ENCODE results near the gene MDFI. TPM values are rescaled to one million over a fixed set of nuclear protein-coding genes. Genes with fewer than 3 reads are reported as not detected.
A peak's percentile ranks its signal among the peaks of the same experiment; 100 is the strongest.

The MDFI gene
- total and polyA plus RNA-seq, 4 donors, result 0.24 to 2.8 (median 0.50) TPM; not detected in 1

DNA sequence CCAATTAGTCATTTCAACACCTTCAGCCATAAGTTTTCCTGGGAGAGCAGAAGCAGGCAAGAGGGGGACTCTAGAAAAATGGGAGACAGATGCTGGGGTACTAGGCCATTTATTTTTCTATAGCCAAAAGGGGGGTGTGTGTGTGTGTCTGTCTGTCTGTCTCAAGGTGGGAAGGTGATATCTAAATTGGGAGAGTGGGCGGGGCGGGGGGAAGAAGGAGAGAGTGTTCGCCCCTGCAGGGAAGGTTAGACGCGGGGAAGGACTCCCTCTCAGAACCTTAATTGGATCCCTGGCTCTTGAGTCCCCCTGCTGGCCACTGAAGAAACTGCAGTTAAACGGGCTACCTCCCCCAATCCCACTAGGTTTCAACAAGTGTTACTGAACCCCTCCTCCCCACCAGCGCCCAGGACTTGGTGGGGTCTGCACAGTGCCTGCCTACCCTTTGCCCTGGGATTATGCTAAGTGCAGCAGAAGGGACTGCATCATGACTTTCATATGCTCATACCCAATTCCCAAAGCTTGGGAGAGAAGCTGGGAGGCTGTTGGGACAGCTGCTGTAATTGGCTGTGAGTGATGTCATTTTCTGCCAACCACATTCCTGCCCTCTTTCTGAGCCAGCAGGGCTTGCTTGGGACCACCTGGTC is 46.3 kb upstream of the MDFI start:
- Histone ChIP-seq H3K4me1 (ENCODE audit: control insufficient read depth in 4 of 4, insufficient read depth in 4 of 4, low read length in 3 of 4) (no peaks in the 10 kb centered on the region), H3K4me3 (ENCODE audit: low read depth in 1 of 3, low read length in 3 of 3) (no peak overlapping the region), H3K9ac (ENCODE audit: low read depth in 1 of 2, low read length in 2 of 2) (no peak overlapping the region), H3K36me3 (ENCODE audit: control insufficient read depth in 4 of 4, insufficient read depth in 3 of 4, low read depth in 1 of 4, low read length in 3 of 4) (peaks cover 4 to 38% (median 18%) of the 10 kb centered on the region in 4 donors), H3K9me3 (ENCODE audit: control insufficient read depth in 4 of 4, low read length in 3 of 4) (no peaks in the 10 kb centered on the region), H3K27me3 (ENCODE audit: control insufficient read depth in 4 of 4, insufficient read depth in 4 of 4, low read length in 3 of 4) (no peaks in the 10 kb centered on the region), H3K27ac (ENCODE audit: low read depth in 1 of 2, low read length in 2 of 2) (no peak overlapping the region)
- TF ChIP-seq, protein P1, sequence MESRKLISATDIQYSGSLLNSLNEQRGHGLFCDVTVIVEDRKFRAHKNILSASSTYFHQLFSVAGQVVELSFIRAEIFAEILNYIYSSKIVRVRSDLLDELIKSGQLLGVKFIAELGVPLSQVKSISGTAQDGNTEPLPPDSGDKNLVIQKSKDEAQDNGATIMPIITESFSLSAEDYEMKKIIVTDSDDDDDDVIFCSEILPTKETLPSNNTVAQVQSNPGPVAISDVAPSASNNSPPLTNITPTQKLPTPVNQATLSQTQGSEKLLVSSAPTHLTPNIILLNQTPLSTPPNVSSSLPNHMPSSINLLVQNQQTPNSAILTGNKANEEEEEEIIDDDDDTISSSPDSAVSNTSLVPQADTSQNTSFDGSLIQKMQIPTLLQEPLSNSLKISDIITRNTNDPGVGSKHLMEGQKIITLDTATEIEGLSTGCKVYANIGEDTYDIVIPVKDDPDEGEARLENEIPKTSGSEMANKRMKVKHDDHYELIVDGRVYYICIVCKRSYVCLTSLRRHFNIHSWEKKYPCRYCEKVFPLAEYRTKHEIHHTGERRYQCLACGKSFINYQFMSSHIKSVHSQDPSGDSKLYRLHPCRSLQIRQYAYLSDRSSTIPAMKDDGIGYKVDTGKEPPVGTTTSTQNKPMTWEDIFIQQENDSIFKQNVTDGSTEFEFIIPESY (IDR thresholded peaks at IDR 0.05), result no peak
- peak; percentile 96 to 98 for TF ChIP-seq RAD21 (IDR thresholded peaks at IDR 0.05)
- TF ChIP-seq, protein P2, sequence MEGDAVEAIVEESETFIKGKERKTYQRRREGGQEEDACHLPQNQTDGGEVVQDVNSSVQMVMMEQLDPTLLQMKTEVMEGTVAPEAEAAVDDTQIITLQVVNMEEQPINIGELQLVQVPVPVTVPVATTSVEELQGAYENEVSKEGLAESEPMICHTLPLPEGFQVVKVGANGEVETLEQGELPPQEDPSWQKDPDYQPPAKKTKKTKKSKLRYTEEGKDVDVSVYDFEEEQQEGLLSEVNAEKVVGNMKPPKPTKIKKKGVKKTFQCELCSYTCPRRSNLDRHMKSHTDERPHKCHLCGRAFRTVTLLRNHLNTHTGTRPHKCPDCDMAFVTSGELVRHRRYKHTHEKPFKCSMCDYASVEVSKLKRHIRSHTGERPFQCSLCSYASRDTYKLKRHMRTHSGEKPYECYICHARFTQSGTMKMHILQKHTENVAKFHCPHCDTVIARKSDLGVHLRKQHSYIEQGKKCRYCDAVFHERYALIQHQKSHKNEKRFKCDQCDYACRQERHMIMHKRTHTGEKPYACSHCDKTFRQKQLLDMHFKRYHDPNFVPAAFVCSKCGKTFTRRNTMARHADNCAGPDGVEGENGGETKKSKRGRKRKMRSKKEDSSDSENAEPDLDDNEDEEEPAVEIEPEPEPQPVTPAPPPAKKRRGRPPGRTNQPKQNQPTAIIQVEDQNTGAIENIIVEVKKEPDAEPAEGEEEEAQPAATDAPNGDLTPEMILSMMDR (IDR thresholded peaks at IDR 0.05; ENCODE audit: low read depth, low read length, missing input control), result peak; percentile 91
- peak; percentile 84 for DNase-seq (ENCODE audit: low spot score)
- WGBS, result 9% methylated on average over 7 of the region's 7 CpGs

DNA sequence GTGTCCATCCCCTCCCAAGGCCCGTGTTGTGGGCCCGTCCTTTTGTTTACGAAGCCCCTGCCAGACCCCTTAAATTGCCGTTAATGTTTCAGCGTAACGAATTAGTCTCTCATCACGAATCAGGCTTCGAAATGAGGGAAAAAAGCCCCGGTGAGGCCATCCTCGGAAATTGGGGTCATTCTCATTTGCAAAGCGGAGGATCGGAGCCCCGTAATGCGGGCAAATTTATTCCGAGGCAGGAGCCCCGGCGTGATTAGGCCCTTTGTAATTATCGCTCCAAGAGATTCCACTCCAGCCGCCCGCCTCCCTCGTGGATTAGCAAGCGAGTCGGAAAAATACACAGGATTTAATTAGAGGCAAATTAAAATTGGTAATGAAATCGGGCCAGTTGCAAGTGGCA is 44.9 kb upstream of the MDFI start:
- WGBS, result 90% methylated on average over 24 of the region's 24 CpGs
- no peak for TF ChIP-seq YY1 (IDR thresholded peaks at IDR 0.05)
- TF ChIP-seq, protein P2 (IDR thresholded peaks at IDR 0.05; ENCODE audit: low read depth, low read length, missing input control), result no peak
- TF ChIP-seq, protein P3, sequence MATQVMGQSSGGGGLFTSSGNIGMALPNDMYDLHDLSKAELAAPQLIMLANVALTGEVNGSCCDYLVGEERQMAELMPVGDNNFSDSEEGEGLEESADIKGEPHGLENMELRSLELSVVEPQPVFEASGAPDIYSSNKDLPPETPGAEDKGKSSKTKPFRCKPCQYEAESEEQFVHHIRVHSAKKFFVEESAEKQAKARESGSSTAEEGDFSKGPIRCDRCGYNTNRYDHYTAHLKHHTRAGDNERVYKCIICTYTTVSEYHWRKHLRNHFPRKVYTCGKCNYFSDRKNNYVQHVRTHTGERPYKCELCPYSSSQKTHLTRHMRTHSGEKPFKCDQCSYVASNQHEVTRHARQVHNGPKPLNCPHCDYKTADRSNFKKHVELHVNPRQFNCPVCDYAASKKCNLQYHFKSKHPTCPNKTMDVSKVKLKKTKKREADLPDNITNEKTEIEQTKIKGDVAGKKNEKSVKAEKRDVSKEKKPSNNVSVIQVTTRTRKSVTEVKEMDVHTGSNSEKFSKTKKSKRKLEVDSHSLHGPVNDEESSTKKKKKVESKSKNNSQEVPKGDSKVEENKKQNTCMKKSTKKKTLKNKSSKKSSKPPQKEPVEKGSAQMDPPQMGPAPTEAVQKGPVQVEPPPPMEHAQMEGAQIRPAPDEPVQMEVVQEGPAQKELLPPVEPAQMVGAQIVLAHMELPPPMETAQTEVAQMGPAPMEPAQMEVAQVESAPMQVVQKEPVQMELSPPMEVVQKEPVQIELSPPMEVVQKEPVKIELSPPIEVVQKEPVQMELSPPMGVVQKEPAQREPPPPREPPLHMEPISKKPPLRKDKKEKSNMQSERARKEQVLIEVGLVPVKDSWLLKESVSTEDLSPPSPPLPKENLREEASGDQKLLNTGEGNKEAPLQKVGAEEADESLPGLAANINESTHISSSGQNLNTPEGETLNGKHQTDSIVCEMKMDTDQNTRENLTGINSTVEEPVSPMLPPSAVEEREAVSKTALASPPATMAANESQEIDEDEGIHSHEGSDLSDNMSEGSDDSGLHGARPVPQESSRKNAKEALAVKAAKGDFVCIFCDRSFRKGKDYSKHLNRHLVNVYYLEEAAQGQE (IDR thresholded peaks at IDR 0.05), result no peak
- TF ChIP-seq JUND (IDR thresholded peaks at IDR 0.05), result no peak
- TF ChIP-seq EGR1 (IDR thresholded peaks at IDR 0.05; ENCODE audit: low read depth in 2 of 2), result no peak
- no peak for TF ChIP-seq RAD21 (IDR thresholded peaks at IDR 0.05)
- no peak for TF ChIP-seq FOXA2 (IDR thresholded peaks at IDR 0.05)
- no peak for TF ChIP-seq HNF4A (conservative IDR thresholded peaks at IDR 0.05)
- TF ChIP-seq RXRA (IDR thresholded peaks at IDR 0.05), result no peak
- TF ChIP-seq, protein P4, sequence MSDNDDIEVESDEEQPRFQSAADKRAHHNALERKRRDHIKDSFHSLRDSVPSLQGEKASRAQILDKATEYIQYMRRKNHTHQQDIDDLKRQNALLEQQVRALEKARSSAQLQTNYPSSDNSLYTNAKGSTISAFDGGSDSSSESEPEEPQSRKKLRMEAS (IDR thresholded peaks at IDR 0.05), result no peak
- no peak for TF ChIP-seq TAF1 (conservative IDR thresholded peaks at IDR 0.05)
- no peak for TF ChIP-seq FOXA1 (IDR thresholded peaks at IDR 0.05)
- no peak for TF ChIP-seq HNF4G (IDR thresholded peaks at IDR 0.05)
- TF ChIP-seq SP1 (IDR thresholded peaks at IDR 0.05), result no peak
- H3K36me3 ChIP-seq (ENCODE audit: control insufficient read depth in 4 of 4, insufficient read depth in 3 of 4, low read depth in 1 of 4, low read length in 3 of 4), result peaks cover 5 to 42% (median 19%) of the 10 kb centered on the region in 4 donors
- H3K27me3 ChIP-seq (ENCODE audit: control insufficient read depth in 4 of 4, insufficient read depth in 4 of 4, low read length in 3 of 4), result no peaks in the 10 kb centered on the region
- no peak overlapping the region for H3K9ac ChIP-seq (ENCODE audit: low read depth in 1 of 2, low read length in 2 of 2)
- no peak for DNase-seq (ENCODE audit: low spot score)
- H3K4me1 ChIP-seq (ENCODE audit: control insufficient read depth in 4 of 4, insufficient read depth in 4 of 4, low read length in 3 of 4), result no peaks in the 10 kb centered on the region
- H3K27ac ChIP-seq (ENCODE audit: low read depth in 1 of 2, low read length in 2 of 2), result no peak overlapping the region
- no peak overlapping the region for H3K4me3 ChIP-seq (ENCODE audit: low read depth in 1 of 3, low read length in 3 of 3)
- H3K9me3 ChIP-seq (ENCODE audit: control insufficient read depth in 4 of 4, low read length in 3 of 4), result no peaks in the 10 kb centered on the region

Measured in liver (tissue), 9 donors.